GM10847 (cell line): ENCODE results near the gene AMBRA1.
A peak's percentile ranks its signal among the peaks of the same experiment; 100 is the strongest.

Experiments
- POLR2A ChIP-seq: IDR thresholded peaks from 2 replicates; pipeline ENCODE4 v1.6.1; 2011; ENCODE audit not compliant: insufficient read length; ENCODE audit errors: extremely low read depth

AMBRA1 gene

DNA sequence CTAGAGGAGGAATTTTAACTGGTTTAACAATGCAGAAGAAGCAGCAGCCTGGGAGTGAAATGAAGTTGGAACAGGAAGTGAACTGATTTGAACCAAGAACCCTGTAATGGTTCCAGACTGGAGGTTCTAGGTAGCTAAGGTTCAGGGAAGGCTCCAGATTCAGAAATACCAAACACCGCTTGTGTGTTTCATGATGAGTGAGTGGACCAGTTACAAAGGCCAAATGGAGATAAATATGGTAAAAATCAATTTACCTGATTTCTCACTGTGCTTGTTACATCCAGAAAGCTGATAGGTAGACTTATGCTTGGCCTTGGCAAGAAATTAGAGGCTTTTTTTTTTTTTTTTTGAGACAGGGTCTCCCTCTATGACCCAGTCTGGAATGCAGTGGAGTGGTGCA lies 36.4 kb upstream of the AMBRA1 start:
- no peak for TF ChIP-seq POLR2A

DNA sequence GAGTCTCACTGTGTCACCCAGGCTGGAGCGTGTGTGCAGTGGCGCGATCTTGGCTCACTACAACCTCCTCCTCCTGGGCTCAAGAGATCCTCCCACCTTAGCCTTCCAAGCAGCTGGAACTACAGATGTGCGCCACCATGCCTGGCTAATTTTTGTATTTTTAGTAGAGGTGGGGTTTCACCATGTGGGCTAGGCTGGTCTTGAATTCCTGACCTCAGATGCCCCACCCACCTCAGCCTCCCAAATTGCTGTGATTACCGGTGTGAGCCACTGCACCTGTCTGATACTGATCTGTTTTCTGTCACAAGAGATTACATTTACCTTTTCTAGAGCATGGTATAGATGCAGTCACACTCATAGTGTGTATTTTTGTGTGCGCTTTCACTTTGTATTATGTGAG lies 35.1 kb upstream of the AMBRA1 start:
- no peak for TF ChIP-seq POLR2A

DNA sequence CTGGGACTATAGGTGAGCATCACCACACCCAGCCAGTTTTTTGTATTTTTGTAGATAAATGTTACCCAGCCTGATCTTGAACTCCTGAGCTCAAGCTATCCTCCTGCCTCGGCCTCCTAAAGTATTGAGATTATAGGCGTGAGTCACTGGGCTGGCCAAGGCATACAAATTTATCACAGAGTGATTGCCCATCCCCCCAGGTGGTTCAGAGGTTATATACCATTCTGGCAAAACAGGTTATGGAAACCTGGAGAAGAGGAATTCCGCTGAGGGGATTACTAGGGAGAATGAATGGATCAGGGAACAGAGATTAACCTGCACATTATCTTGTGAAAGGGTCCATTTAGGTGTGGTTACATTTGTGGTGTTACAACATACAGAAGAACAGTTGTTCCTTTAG lies 31.6 kb upstream of the AMBRA1 start:
- TF ChIP-seq POLR2A = no peak

DNA sequence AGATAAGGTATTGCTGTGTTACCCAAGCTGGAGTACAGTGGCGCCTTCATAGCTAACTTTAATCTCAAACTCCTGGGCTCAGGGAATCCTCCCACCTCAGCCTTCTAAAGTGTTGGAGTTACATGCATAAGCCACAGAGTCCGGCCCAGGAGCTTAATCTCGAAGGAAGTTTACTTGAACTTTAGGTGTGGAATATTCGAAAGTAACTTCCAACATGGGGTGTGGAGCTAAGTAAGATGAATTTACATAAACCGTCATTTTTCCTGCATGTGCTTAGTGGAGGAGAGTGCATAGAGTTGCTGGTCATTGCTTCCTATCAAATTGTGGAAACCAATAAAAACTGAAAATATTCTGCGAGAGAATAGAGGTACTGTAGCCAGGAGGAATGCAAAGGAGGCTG lies 25.0 kb upstream of the AMBRA1 start:
- no peak for TF ChIP-seq POLR2A

DNA sequence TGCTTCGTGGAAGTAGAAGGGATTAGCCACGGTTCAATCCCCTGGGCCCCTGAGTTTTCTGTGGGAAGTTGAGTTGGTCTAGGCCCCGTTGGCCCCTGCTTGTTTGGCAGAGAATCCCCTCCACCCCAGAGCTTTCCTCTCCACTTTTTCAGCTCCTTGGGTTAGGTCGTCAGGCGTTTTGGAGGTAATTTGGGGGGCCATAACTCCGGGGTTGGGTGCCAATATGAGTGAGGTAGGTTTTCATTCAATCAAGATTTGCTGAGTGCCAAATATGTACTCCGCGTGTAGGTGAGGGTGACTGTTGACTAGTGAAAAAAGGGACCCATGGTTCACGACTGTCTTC lies 24.1 kb upstream of the AMBRA1 start:
- TF ChIP-seq POLR2A = no peak

DNA sequence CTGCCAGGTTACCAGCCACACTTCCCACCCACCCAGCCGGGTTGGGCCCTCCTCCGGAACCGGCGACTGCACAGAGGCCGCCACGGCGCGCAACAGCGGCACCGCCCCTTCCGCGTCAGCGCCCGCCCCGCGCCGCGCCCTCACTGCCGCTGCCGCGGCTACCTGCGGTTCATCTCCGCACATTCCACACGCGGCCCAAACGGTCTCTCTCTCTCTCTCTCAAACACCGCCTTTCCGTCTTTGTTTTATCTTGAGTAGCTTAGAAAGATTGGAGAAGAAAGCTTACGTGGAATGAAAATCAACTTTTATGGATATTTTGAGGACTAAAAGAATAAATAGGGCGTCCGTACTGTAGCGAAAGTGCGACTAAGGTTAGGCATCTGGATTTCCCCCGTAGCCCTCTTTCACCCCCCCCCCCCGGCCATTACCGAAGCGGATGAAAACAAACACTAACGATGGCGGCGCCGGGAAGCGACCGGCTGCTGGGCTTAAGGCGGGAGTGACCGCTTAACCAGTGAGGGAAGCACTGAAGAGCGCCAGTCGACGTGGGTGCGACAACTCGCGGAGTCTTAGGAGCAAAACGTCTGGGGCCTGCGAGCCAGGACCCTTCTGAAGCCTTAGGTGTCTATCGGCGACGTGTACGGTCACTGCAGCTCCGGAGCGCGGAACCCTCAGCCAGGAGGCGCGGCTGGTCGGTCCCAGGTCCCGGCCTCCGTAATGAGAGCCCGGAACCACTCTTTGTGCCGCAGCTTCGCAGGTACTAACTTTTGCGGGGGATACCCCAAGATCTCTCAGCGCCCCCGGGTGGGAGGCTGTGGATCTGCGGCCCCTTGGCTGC lies 23.5 kb upstream of the AMBRA1 start, which contains the start of the genes ATG13 and HARBI1:
TSS of gene ATG13 (plus strand) at position 420 of the 838 bp plus-strand sequence. CDS start 26,739 bp downstream, outside the sequence.
TSS of gene HARBI1 (minus strand) at position 94 of the 838 bp plus-strand sequence. CDS start 990 bp downstream, outside the sequence.
- peak; percentile 75 for TF ChIP-seq POLR2A

DNA sequence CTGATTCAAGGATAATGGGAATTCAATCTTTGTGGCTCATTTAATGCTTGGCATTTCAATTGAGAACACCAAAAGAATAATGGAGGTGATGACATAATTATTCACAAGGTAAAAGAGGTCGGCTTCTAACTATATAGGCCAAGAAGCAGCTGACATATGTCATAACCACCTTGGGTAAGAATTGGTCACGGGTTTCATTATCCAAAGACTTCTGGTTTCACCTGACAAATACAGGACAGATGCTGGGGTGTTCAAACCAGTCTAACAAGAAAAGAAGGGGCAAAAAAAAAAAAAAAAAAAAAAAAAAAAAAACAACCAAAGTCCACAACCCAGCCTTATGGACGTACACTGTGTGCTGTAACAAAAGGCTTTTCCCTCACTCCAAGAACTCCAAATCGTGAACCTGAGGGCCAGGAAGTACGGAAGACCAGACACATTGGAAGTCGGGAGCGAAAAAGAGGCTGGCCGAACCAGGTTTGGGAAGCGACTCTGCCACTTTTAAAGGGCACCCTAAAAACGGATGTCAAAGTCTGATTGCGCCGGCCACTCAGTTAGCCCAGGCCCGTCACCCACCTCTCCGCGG lies 22.8 kb upstream of the AMBRA1 start:
- TF ChIP-seq POLR2A = no peak

DNA sequence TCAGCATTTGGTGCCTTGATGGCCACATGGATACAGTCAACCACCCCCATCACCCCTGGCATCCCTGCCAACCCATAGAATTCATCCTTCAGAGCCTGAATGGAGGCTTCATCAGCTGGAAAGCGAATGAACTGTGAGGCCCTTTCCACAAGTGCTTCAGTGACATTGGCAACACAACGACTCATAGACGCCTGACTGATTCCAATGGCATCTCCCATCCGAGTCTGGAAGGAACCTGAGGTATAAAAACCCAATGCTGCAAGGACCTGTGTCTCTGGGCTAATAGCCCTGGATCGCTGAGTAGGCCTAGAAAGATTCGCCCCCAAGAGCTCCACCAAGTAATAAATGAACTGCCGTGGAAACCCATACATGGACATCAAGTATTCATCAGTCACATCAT lies 21.9 kb upstream of the AMBRA1 start:
- no peak for TF ChIP-seq POLR2A

DNA sequence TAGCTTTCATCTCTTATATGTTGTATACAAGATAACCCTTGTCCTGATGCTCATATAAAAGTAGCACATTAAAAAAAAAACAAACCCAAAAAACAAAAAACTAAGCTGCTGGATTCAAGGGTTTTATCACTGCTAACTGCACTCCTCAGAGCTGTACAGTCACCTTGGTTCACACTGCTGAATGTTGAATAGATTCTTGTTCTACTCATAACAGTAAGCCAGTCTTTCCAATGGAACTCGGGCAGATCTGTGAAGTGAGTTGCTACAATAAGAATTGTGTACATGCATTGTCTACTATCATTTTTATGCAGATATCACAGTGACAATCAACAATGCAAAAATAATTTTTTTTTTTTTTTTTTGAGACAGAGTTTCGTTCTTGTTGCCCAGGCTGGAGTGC lies 18.5 kb upstream of the AMBRA1 start:
- no peak for TF ChIP-seq POLR2A

DNA sequence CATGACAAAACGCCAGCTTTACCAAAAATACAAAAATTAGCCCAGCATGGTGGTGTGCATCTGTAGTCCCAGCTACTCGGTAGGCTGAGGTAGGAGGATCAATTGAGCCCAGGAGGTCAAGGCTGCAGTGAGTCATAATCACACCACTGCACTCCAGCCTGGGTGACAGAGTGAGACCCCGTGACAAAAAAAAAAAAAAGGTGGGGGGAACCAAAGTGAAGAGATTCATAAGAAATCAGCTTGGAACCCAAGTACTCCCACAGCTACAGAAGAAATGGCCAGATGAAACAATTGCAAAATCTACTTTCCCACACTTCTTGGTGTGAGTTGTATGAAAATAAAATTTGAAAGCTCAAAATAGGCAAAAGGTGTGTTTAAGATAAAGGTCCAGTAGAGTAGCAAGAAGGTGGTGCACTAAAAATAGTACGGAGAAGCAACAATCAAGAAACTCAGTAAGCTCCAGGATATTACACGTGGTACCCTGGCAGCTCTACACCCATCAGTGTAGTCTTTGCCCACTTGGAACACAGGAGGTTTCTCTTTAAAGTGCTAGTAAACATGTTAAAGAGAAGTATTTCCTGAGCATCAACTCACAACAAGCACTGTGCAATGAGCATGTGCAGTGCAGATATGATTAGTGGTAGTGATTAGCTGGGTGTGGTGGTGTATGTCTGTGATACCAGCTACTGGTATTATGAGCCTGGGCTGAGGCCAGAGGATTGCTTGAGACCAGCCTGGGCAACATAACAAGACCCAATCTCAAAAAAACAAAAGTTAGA lies 17.9 kb upstream of the AMBRA1 start:
- no peak for TF ChIP-seq POLR2A

DNA sequence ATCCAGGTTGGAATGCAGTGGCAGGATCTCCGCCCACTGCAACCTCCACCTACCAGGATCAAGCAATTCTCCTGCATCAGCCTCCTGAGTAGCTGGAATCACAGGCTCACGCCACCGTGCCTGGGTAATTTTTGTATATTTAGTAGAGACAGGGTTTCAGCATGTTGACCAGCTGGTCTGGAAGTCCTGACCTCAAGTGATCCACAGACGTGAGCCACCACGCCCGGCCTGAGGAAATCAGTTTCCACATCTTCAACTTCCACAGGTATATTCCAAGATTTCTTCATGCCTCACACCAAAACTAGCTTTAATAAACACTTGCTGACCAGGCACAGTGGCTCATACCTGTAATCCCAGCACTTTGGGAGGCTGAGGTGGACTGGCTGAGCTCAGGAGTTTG lies 15.6 kb upstream of the AMBRA1 start:
- no peak for TF ChIP-seq POLR2A

DNA sequence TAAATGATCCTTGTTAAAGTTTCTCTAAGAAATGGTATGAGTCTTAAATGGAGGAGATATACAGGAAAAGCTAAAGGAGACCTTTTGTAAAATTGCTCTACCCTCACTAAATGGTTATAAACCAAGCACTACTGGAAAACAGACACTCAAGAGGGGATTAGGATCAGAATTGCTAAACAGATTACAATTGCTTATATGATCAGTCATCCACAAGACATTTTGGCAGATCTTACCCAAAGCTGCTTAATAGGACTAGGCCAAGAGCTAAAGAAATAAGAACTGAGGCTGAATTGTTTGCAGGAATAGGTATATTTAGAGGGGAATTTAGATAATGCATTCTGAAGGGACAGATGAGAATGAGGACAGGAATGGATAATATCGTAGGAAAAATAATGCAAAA lies 13.7 kb upstream of the AMBRA1 start:
- TF ChIP-seq POLR2A = no peak

DNA sequence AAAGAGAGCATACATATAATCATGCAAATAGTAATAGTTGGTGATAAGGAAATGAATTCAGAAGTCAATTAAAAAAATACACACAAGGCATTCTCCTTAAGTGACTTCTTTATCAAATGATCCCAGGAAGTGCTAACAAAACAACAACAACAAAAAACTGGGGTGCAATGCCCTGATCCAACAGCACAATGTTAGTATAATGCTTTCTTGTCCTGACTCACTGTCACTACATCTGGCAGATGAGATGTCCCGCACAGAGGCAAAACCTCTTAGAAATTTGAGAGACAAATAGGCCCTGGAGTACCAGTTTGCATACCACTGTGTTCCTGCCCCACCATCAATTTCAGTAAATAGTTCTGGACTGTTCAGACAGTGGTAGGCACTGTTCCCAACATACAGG lies 11.0 kb upstream of the AMBRA1 start:
- TF ChIP-seq POLR2A = no peak

DNA sequence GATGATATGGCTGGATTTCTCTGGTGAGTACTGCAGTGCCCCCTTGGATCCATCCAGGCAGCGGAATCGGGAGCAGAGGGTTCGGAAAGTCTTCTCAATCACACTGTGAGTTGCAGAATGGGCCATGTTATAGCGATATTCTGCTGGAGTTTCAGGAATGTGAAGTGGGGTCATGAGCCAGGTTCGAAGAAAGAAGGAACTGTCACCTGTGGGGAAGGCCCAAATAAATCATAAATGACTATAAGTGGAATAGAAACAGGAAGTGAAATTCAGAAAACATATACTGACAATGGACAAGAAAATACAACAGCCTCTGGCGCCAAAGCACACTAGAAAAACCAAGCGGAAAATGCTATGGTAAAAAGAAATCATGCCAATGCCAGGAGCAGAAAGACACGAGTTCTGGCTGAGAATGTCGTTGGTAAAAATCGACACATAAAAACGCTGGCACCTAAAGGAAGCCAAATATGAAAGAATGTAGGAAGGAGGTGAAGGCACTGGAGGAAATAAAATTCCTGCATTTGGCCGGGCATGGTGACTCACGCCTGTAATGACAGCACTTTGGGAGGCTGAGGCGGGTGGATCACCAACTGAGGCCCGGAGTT lies 10.0 kb upstream of the AMBRA1 start:
- TF ChIP-seq POLR2A = no peak

DNA sequence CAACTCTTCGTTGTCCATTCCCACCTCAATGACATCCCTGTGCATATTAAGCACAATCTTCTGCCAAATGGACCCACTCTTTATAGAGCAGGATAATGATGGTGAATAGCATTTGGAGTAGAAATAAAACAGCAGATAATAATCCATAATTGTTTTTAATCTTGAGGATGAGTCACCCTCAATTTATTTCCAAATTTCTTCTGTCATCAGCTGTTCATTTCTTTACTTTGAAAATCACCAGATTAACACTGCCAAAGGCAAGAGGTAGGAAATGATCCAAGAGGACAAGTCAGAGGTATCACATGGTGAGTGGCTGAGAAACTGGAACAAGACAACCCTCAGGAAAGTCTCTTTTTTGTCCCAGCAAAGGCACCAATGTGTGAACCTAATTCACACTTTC lies 7.3 kb upstream of the AMBRA1 start:
- no peak for TF ChIP-seq POLR2A

DNA sequence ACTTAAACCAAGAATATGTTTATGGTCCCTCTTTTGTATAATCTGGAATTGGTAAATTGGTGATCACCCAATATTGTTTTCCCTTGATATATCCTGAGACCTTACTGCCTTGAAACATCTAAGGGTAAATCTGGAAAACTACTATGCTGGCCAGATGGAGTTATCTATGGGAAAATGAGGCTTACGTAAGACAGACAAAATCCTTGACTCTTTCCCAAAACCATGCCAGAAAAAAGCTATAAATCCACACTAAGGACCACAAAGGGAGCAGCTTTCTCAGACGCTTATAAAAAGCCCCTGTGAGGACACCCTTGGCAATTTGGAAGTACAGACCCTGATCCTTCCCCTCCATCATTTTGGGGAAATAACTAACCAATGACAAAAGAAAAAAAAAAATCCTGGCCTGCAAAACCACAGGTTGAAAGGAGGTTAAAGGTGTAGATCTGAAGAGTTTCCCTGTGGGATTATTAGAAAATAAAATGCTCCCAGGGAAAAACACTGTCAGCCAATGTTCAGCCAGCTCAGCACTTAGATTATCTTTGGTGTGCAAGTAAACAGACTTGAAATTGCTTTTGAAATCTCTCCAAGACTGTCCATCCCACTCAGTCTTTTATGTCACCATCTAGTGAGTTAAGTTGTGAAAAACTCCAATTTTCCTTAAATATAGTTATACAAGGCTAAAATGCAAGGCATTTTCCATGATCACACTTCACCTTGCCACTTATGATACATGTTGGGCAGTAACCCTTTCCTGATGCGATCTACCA lies 6.6 kb upstream of the AMBRA1 start:
- TF ChIP-seq POLR2A = no peak
